Measurements from ENCODE around the gene RIT1.

- TF ChIP-seq POLR2A (IDR thresholded peaks at IDR 0.05): no peak
- no peak for TF ChIP-seq CTCF (IDR thresholded peaks at IDR 0.05)
Measured at GRCh38 chr1:155932487-155932886, 21.3 kb upstream of the RIT1 start.
